HepG2 (cell line): ENCODE results near the gene BOLA2B. TPM values are rescaled to one million over a fixed set of nuclear protein-coding genes. Genes with fewer than 3 reads are reported as not detected.
"Not testable (repeated sequence)": the region's sequence is repeated elsewhere in the genome, so short reads cannot be mapped to it uniquely, and the experiment has no call there.

Experiments used
- ATAC-seq: fragments of 200-7000 bp; cut with Tn5 transposase; 3 replicates; pipeline ENCODE4 v1.9.1; 2020; ENCODE audit warnings: mild to moderate bottlenecking, moderate library complexity
- BruUV-seq: library from RNA; stranded (reverse); fragments of 400-500 nt; replicated peaks from 2 replicates; lab custom pipeline; 2021; lab: Mats Ljungman, UMichigan
- CTCF ChIA-PET: fragments of 300-600 bp; formaldehyde crosslinking; extraction: SDS; loops from one replicate; lab custom pipeline; 2021; ENCODE audit warnings: low total read pairs, inconsistent platforms, low intra/inter-chr PET ratio; lab: Yijun Ruan, JAX
- POLR2A ChIA-PET: fragments of 350-600 bp; sonication (Branson Sonifier 250); formaldehyde crosslinking; loops from one replicate; lab custom pipeline; 2020; ENCODE audit warnings: antibody characterized with exemption, inconsistent platforms; lab: Yijun Ruan, JAX
- DNase-seq: peaks from one replicate; pipeline ENCODE4 v3.0.0-alpha.2; 2015; ENCODE audit warnings: low spot score
- FAIRE-seq: peaks from 3 replicates; lab custom pipeline; 2011; peaks lifted over from hg19 to GRCh38; lab: Jason Lieb, UNC
- H2AFZ ChIP-seq: one replicate; pipeline ENCODE4 v1.6.1; 2011; ENCODE audit warnings: low read length, inconsistent platforms
- H3K27ac ChIP-seq: fragments of 300-600 bp; 3 replicates; pipeline ENCODE4 v1.8.0; 2011; ENCODE audit warnings: mixed run types, mild to moderate bottlenecking, mixed read lengths, low read length, inconsistent platforms; ENCODE audit not compliant: insufficient read depth; ENCODE audit errors: extremely low read length
- H3K27me3 ChIP-seq, 2 experiments: fragments of 200-600 bp in 1 of 2; 2 replicates in 1 of 2; 3 replicates in 1 of 2; pipeline versions ENCODE4 v1.6.0 to v1.8.0; 2011; ENCODE audit warnings: low read length in 2 of 2, mild to moderate bottlenecking in 2 of 2, moderate library complexity in 2 of 2, inconsistent platforms in 1 of 2; ENCODE audit not compliant: insufficient read depth in 2 of 2, control insufficient read depth in 1 of 2
- H3K36me3 ChIP-seq, 2 experiments: fragments of 200-600 bp in 1 of 2; replicated peaks in 1 of 2; 2 replicates in 1 of 2; 3 replicates in 1 of 2; pipeline versions ENCODE4 v1.5.1 to v1.8.0; 2011; ENCODE audit warnings: low read length in 2 of 2, inconsistent platforms in 1 of 2; ENCODE audit not compliant: insufficient read depth in 2 of 2, control insufficient read depth in 1 of 2
- H3K4me1 ChIP-seq: 2 replicates; pipeline ENCODE4 v1.5.1; 2012; ENCODE audit warnings: low read length, inconsistent platforms; ENCODE audit not compliant: insufficient read depth
- H3K4me2 ChIP-seq: 2 replicates; pipeline ENCODE4 v1.6.0; 2011; ENCODE audit warnings: low read depth, low read length, inconsistent platforms
- H3K4me3 ChIP-seq, 3 experiments: fragments of 200-600 bp in 1 of 3; sonication (generic), shearing (Covaris generic) in 1 of 3; replicated peaks in 1 of 3; 2 replicates each; pipeline ENCODE4 v1.5.1; 2011 to 2016; ENCODE audit warnings: low read length in 3 of 3, inconsistent platforms in 2 of 3, low read depth in 2 of 3, mild to moderate bottlenecking in 2 of 3, control low read depth in 1 of 3, mixed read lengths in 1 of 3; ENCODE audit not compliant: insufficient read depth in 1 of 3
- H3K79me2 ChIP-seq: one replicate; pipeline ENCODE4 v1.6.1; 2011; ENCODE audit warnings: low read length, inconsistent platforms; ENCODE audit not compliant: insufficient read depth
- H3K9ac ChIP-seq: 2 replicates; pipeline ENCODE4 v1.6.0; 2011; ENCODE audit warnings: mild to moderate bottlenecking, low read depth, low read length, inconsistent platforms; ENCODE audit not compliant: insufficient read depth
- H3K9me3 ChIP-seq: 2 replicates; pipeline ENCODE4 v1.5.1; 2012; ENCODE audit warnings: mild to moderate bottlenecking, low read length
- H4K20me1 ChIP-seq: 2 replicates; pipeline ENCODE4 v1.6.0; 2011; ENCODE audit warnings: inconsistent platforms, mild to moderate bottlenecking, low read length, moderate library complexity; ENCODE audit not compliant: insufficient read depth
- BCL6 ChIP-seq: IDR thresholded peaks from 2 replicates; pipeline ENCODE4 v1.6.1; 2016; ENCODE audit warnings: missing genetic modification reagents, missing compliant biosample characterization
- CEBPB ChIP-seq: IDR thresholded peaks from 2 replicates; pipeline ENCODE4 v1.6.1; 2011; ENCODE audit warnings: low read depth, low read length, improper control_type of control experiment, borderline replicate concordance
- GABPA ChIP-seq, 2 experiments: IDR thresholded peaks; 2 replicates each; pipeline ENCODE4 v1.6.1; 2011 to 2016; ENCODE audit warnings: low read depth in 2 of 2, low read length in 1 of 2, missing biosample characterization in 1 of 2, missing genetic modification characterization in 1 of 2
- SOX13 ChIP-seq, 3 experiments: fragments of 450-650 bp in 1 of 3; sonication (generic) in 1 of 3; formaldehyde crosslinking in 1 of 3; IDR thresholded peaks in 2 of 3; conservative IDR thresholded peaks in 1 of 3; 2 replicates each; pipeline versions ENCODE4 v1.5.0 to v1.6.1; 2016 to 2020; ENCODE audit warnings: antibody characterized with exemption in 1 of 3, mild to moderate bottlenecking in 1 of 3, missing compliant biosample characterization in 1 of 3, missing genetic modification reagents in 1 of 3, moderate library complexity in 1 of 3
- TBX2 ChIP-seq: sonication (generic); formaldehyde crosslinking; IDR thresholded peaks from 2 replicates; pipeline ENCODE4 v1.5.0; 2020; ENCODE audit warnings: missing genetic modification reagents, mild to moderate bottlenecking, borderline replicate concordance
- ZNF772 ChIP-seq: sonication (generic); formaldehyde crosslinking; IDR thresholded peaks from 2 replicates; pipeline ENCODE4 v1.5.0; 2020; ENCODE audit warnings: mild to moderate bottlenecking, missing genetic modification reagents
- ZNF777 ChIP-seq: sonication (generic); formaldehyde crosslinking; IDR thresholded peaks from 2 replicates; pipeline ENCODE4 v1.4.0; 2020; ENCODE audit warnings: missing genetic modification reagents
- WGBS: methylation state at CpG from one replicate; pipeline ENCODE4 v1.1.6; 2017; ENCODE audit warnings: low lambda C conversion rate; 5-methylcytosine and 5-hydroxymethylcytosine counted together
- in situ Hi-C: cut with HindIII; loops from 2 replicates; pipeline ENCODE4 v1.10.0; 2017; ENCODE audit warnings: low pct_unique_long_range_greater_than_20kb; ENCODE audit not compliant: extremely low pct_ligation_motif_present
- intact Hi-C: fragments of 100-400 bp; cut with micrococcal nuclease; formaldehyde crosslinking; loops from one replicate; pipeline ENCODE4 v1.10.0; 2022; ENCODE audit not compliant: unreplicated experiment
- polyA plus RNA-seq, 8 experiments: library from polyadenylated mRNA; depleted of rRNA in 3 of 8; stranded (reverse) in 7 of 8; unstranded in 1 of 8; fragments of >200 nt; fragmentation: Illumina TruSeq in 4 of 8; extraction: Trizol in 4 of 8; gene quantifications; 2 replicates each; pipeline versions ENCODE4 v1.2.1 to v1.2.3, GENCODE V29; 2011 to 2016; ENCODE audit warnings: low read depth in 4 of 8, missing spikeins in 1 of 8, mixed read lengths in 1 of 8; ENCODE audit not compliant: insufficient read depth in 1 of 8
- total RNA-seq, 5 experiments: library from RNA; depleted of rRNA; stranded (reverse); fragments of >200 nt; fragmentation: Illumina TruSeq; extraction: Trizol; gene quantifications; 2 replicates each; pipeline ENCODE4 v1.2.3, GENCODE V29; 2016; ENCODE audit warnings: low read depth in 1 of 5
- TF ChIP-seq, protein P1 (sequence below): sonication (generic); formaldehyde crosslinking; IDR thresholded peaks from 2 replicates; pipeline ENCODE4 v1.5.1; 2020; ENCODE audit warnings: mild to moderate bottlenecking, missing genetic modification reagents, moderate library complexity
- TF ChIP-seq, protein P2 (sequence below): sonication (generic); formaldehyde crosslinking; IDR thresholded peaks from 2 replicates; pipeline ENCODE4 v1.4.0; 2020; ENCODE audit warnings: missing genetic modification reagents

The BOLA2B gene
- total and polyA plus RNA-seq, 2 of the 13 experiments (the other 11 are each of a cell fraction or from before 2014, with no cell fraction given), result 63.8 to 295 TPM

- ChIA-PET POLR2A (interaction anchor here (1.5 kb wide), 1 partner anchor 10 kb away, joined by 5 read pairs; the partner anchor contains the start of gene CORO1A), CTCF (no interaction called here)
- no peaks in the 10 kb centered on the region for H3K36me3 ChIP-seq
- H3K4me3 ChIP-seq, result no peak overlapping the region
- no peak overlapping the region for H3K27ac ChIP-seq
- H2AFZ ChIP-seq, result no peak overlapping the region
- intact Hi-C loops, result no loop called here
- DNase-seq (no peak), ATAC-seq (no peak), FAIRE-seq (no peak)
- H4K20me1 ChIP-seq, result no peaks in the 10 kb centered on the region
- H3K4me2 ChIP-seq, result no peak overlapping the region
- BruUV-seq, result no TSS peak
- TF ChIP-seq GABPA (IDR thresholded peaks at IDR 0.05; ENCODE audit: low read depth, low read length) (no peak), GABPA (CRISPR knock-in tag; IDR thresholded peaks at IDR 0.05; ENCODE audit: low read depth) (no peak), CEBPB (peak; percentile 66), ZNF772 (CRISPR knock-in tag) (no peak)
- H3K9me3 ChIP-seq, result no peaks in the 10 kb centered on the region
- no peak overlapping the region for H3K9ac ChIP-seq
- H3K79me2 ChIP-seq, result no peaks in the 10 kb centered on the region
- H3K4me1 ChIP-seq, result peaks cover 20% of the 10 kb centered on the region
- in situ Hi-C loops, result no loop called here
- H3K27me3 ChIP-seq, result no peaks in the 10 kb centered on the region
- WGBS, result 87% methylated on average over 7 of the region's 7 CpGs
Observed at GRCh38 chr16:30173054-30173453, 20.4 kb downstream of the BOLA2B start.

- H3K27ac ChIP-seq; H3K79me2 ChIP-seq; ATAC-seq; H3K36me3 ChIP-seq; H3K9ac ChIP-seq; intact Hi-C loops; H3K27me3 ChIP-seq; POLR2A ChIA-PET; H4K20me1 ChIP-seq; H2AFZ ChIP-seq; in situ Hi-C loops; FAIRE-seq; H3K4me2 ChIP-seq; H3K4me3 ChIP-seq; H3K9me3 ChIP-seq; H3K4me1 ChIP-seq; DNase-seq; CTCF ChIA-PET; BruUV-seq; TF ChIP-seq SOX13 (IDR thresholded peaks at IDR 0.05): not testable (repeated sequence)
- TF ChIP-seq BCL6 (CRISPR knock-in tag) (0 out of 2 replicates have a peak, but pooled peaks have one; percentile 8), ZNF777 (peak; percentile 72), TBX2 (CRISPR knock-in tag) (peak; percentile 38; the same call in 1 of the 2 replicates), SOX13 (CRISPR knock-in tag; conservative IDR thresholded peaks at IDR 0.05 in 1 of 2, IDR thresholded peaks at IDR 0.05 in 1 of 2) (0 out of 4 replicates have a peak, but pooled peaks of 1 of the 2 experiments have one; percentile 37)
- TF ChIP-seq, protein P1, sequence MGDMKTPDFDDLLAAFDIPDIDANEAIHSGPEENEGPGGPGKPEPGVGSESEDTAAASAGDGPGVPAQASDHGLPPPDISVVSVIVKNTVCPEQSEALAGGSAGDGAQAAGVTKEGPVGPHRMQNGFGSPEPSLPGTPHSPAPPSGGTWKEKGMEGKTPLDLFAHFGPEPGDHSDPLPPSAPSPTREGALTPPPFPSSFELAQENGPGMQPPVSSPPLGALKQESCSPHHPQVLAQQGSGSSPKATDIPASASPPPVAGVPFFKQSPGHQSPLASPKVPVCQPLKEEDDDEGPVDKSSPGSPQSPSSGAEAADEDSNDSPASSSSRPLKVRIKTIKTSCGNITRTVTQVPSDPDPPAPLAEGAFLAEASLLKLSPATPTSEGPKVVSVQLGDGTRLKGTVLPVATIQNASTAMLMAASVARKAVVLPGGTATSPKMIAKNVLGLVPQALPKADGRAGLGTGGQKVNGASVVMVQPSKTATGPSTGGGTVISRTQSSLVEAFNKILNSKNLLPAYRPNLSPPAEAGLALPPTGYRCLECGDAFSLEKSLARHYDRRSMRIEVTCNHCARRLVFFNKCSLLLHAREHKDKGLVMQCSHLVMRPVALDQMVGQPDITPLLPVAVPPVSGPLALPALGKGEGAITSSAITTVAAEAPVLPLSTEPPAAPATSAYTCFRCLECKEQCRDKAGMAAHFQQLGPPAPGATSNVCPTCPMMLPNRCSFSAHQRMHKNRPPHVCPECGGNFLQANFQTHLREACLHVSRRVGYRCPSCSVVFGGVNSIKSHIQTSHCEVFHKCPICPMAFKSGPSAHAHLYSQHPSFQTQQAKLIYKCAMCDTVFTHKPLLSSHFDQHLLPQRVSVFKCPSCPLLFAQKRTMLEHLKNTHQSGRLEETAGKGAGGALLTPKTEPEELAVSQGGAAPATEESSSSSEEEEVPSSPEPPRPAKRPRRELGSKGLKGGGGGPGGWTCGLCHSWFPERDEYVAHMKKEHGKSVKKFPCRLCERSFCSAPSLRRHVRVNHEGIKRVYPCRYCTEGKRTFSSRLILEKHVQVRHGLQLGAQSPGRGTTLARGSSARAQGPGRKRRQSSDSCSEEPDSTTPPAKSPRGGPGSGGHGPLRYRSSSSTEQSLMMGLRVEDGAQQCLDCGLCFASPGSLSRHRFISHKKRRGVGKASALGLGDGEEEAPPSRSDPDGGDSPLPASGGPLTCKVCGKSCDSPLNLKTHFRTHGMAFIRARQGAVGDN (CRISPR knock-in tag), result peak; percentile 33; the same call in 1 of the 2 replicates
- TF ChIP-seq, protein P2, sequence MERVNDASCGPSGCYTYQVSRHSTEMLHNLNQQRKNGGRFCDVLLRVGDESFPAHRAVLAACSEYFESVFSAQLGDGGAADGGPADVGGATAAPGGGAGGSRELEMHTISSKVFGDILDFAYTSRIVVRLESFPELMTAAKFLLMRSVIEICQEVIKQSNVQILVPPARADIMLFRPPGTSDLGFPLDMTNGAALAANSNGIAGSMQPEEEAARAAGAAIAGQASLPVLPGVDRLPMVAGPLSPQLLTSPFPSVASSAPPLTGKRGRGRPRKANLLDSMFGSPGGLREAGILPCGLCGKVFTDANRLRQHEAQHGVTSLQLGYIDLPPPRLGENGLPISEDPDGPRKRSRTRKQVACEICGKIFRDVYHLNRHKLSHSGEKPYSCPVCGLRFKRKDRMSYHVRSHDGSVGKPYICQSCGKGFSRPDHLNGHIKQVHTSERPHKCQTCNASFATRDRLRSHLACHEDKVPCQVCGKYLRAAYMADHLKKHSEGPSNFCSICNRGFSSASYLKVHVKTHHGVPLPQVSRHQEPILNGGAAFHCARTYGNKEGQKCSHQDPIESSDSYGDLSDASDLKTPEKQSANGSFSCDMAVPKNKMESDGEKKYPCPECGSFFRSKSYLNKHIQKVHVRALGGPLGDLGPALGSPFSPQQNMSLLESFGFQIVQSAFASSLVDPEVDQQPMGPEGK (CRISPR knock-in tag), result peak; percentile 96
- WGBS, result 0% methylated on average over 3 of the region's 31 CpGs
Observed at GRCh38 chr16:30170145-30170544, 23.3 kb downstream of the BOLA2B start.
